ENCODE results near the gene MAT2A.
A peak's percentile ranks its signal among the peaks of the same experiment; 100 is the strongest.

MAT2A gene

GRCh38 chr2:85575739-85576138 lies 36.8 kb downstream of the MAT2A start:
- no peak overlapping the region for H3K4me3 ChIP-seq (ENCODE audit: low read depth, low read length)
- no peak for DNase-seq (ENCODE audit: low read depth)

- no peak for DNase-seq (ENCODE audit: low read depth)
- H3K4me3 ChIP-seq (ENCODE audit: low read depth, low read length), result no peak overlapping the region
Measured at GRCh38 chr2:85577063-85577385, 38.1 kb downstream of the MAT2A start.

GRCh38 chr2:85577386-85578242 lies 38.6 kb downstream of the MAT2A start, which contains the start of gene VAMP8:
VAMP8 (plus strand) TSS chr2:85577586; CDS start chr2:85577647, 61 bp downstream.
- no peak for DNase-seq (ENCODE audit: low read depth)
- no peak within 1 kb of the TSS for H3K4me3 ChIP-seq (ENCODE audit: low read depth, low read length)

- no peak for DNase-seq (ENCODE audit: low read depth)
- H3K4me3 ChIP-seq (ENCODE audit: low read depth, low read length), result no peak overlapping the region
Measured at GRCh38 chr2:85578243-85579180, 39.5 kb downstream of the MAT2A start.

- DNase-seq (ENCODE audit: low read depth), result no peak
- H3K4me3 ChIP-seq (ENCODE audit: low read depth, low read length), result no peak overlapping the region
Measured at GRCh38 chr2:85579266-85579935, 40.4 kb downstream of the MAT2A start.

GRCh38 chr2:85580206-85580605 lies 41.2 kb downstream of the MAT2A start:
- DNase-seq (ENCODE audit: low read depth), result no peak
- no peak overlapping the region for H3K4me3 ChIP-seq (ENCODE audit: low read depth, low read length)

- no peak overlapping the region for H3K4me3 ChIP-seq (ENCODE audit: low read depth, low read length)
- DNase-seq (ENCODE audit: low read depth), result no peak
Measured at GRCh38 chr2:85582492-85582891, 43.5 kb downstream of the MAT2A start.

GRCh38 chr2:85583667-85584353 lies 44.8 kb downstream of the MAT2A start:
- peak overlapping the region; percentile 48 for H3K4me3 ChIP-seq (ENCODE audit: low read depth, low read length)
- no peak for DNase-seq (ENCODE audit: low read depth)

- no peak for DNase-seq (ENCODE audit: low read depth)
- peak within 1 kb of the TSS; percentile 48 for H3K4me3 ChIP-seq (ENCODE audit: low read depth, low read length)
Measured at GRCh38 chr2:85584354-85584856, 45.4 kb downstream of the MAT2A start, which contains the start of gene VAMP5. VAMP5 (plus strand) TSS chr2:85584431; CDS start chr2:85584491, 60 bp downstream.

GRCh38 chr2:85584857-85585780 lies 46.2 kb downstream of the MAT2A start:
- H3K4me3 ChIP-seq (ENCODE audit: low read depth, low read length), result peak overlapping the region; percentile 48
- DNase-seq (ENCODE audit: low read depth), result no peak

GRCh38 chr2:85585781-85586105 lies 46.8 kb downstream of the MAT2A start:
- no peak overlapping the region for H3K4me3 ChIP-seq (ENCODE audit: low read depth, low read length)
- DNase-seq (ENCODE audit: low read depth), result no peak

GRCh38 chr2:85588236-85588635 lies 49.3 kb downstream of the MAT2A start:
- DNase-seq (ENCODE audit: low read depth), result no peak
- H3K4me3 ChIP-seq (ENCODE audit: low read depth, low read length), result no peak overlapping the region

- no peak for DNase-seq (ENCODE audit: low read depth)
- H3K4me3 ChIP-seq (ENCODE audit: low read depth, low read length), result no peak overlapping the region
Measured at GRCh38 chr2:85588645-85589044, 49.7 kb downstream of the MAT2A start.

GRCh38 chr2:85589181-85589580 lies 50.2 kb downstream of the MAT2A start:
- H3K4me3 ChIP-seq (ENCODE audit: low read depth, low read length), result no peak overlapping the region
- no peak for DNase-seq (ENCODE audit: low read depth)

- peak; percentile 91 for DNase-seq (ENCODE audit: low read depth)
- H3K4me3 ChIP-seq (ENCODE audit: low read depth, low read length), result no peak overlapping the region
Measured at GRCh38 chr2:85589982-85590791, 51.2 kb downstream of the MAT2A start.

GRCh38 chr2:85590950-85591349 lies 52.0 kb downstream of the MAT2A start:
- no peak overlapping the region for H3K4me3 ChIP-seq (ENCODE audit: low read depth, low read length)
- no peak for DNase-seq (ENCODE audit: low read depth)

- H3K4me3 ChIP-seq (ENCODE audit: low read depth, low read length), result no peak overlapping the region
- DNase-seq (ENCODE audit: low read depth), result no peak
Measured at GRCh38 chr2:85591563-85591962, 52.6 kb downstream of the MAT2A start.
